ENCODE measurements around the gene GPR176. TPM values are rescaled to one million over a fixed set of nuclear protein-coding genes. Genes with fewer than 3 reads are reported as not detected.

GPR176 gene
- total RNA-seq, 1 donor from 2014 or later = 32.1 TPM

- TF ChIP-seq CTCF (conservative IDR thresholded peaks at IDR 0.05; ENCODE audit: low read depth, low read length) = no peak
- no peak for DNase-seq (ENCODE audit: low read depth)
- H3K4me3 ChIP-seq (ENCODE audit: low read depth, low read length) = no peak overlapping the region
Measured at GRCh38 chr15:39869254-39869653, 50.8 kb downstream of the GPR176 start.

GRCh38 chr15:39868396-39868795 lies 51.7 kb downstream of the GPR176 start:
- no peak for DNase-seq (ENCODE audit: low read depth)
- TF ChIP-seq CTCF (conservative IDR thresholded peaks at IDR 0.05; ENCODE audit: low read depth, low read length) = no peak
- H3K4me3 ChIP-seq (ENCODE audit: low read depth, low read length) = no peak overlapping the region

- TF ChIP-seq CTCF (conservative IDR thresholded peaks at IDR 0.05; ENCODE audit: low read depth, low read length) = no peak
- DNase-seq (ENCODE audit: low read depth) = no peak
- H3K4me3 ChIP-seq (ENCODE audit: low read depth, low read length) = no peak overlapping the region
Measured at GRCh38 chr15:39864116-39864515, 56.0 kb downstream of the GPR176 start.

- no peak for TF ChIP-seq CTCF (conservative IDR thresholded peaks at IDR 0.05; ENCODE audit: low read depth, low read length)
- H3K4me3 ChIP-seq (ENCODE audit: low read depth, low read length) = no peak overlapping the region
- no peak for DNase-seq (ENCODE audit: low read depth)
Measured at GRCh38 chr15:39860871-39861270, 59.2 kb downstream of the GPR176 start.

GRCh38 chr15:39860200-39860599 lies 59.9 kb downstream of the GPR176 start:
- H3K4me3 ChIP-seq (ENCODE audit: low read depth, low read length) = no peak overlapping the region
- DNase-seq (ENCODE audit: low read depth) = peak; percentile 90

GRCh38 chr15:39859636-39860035 lies 60.4 kb downstream of the GPR176 start:
- DNase-seq (ENCODE audit: low read depth) = no peak
- TF ChIP-seq CTCF (conservative IDR thresholded peaks at IDR 0.05; ENCODE audit: low read depth, low read length) = no peak
- H3K4me3 ChIP-seq (ENCODE audit: low read depth, low read length) = no peak overlapping the region

More at GRCh38 chr15:39860200-39860599, 59.9 kb downstream of the GPR176 start:
- TF ChIP-seq CTCF (conservative IDR thresholded peaks at IDR 0.05; ENCODE audit: low read depth, low read length) = no peak

- TF ChIP-seq CTCF (conservative IDR thresholded peaks at IDR 0.05; ENCODE audit: low read depth, low read length) = no peak
- DNase-seq (ENCODE audit: low read depth) = no peak
- H3K4me3 ChIP-seq (ENCODE audit: low read depth, low read length) = no peak overlapping the region
Measured at GRCh38 chr15:39857132-39857531, 62.9 kb downstream of the GPR176 start.
